Stimulated activated CD8-positive, alpha-beta memory T cell treated with anti-CD3 and anti-CD28 coated beads, Interleukin-7, amount 100 ng/mL, for 4 hours (primary cell): Measurements from ENCODE around the gene TPO.

Experiments
- DNase-seq, 2 donors: peaks; one replicate each; pipeline ENCODE4 v3.0.0-alpha.2; 2020; ENCODE audit warnings: low read depth in 2 of 2

TPO gene

GRCh38 chr2:1584051-1584531 is 170.8 kb downstream of the TPO start:
- no peak for DNase-seq

DNA sequence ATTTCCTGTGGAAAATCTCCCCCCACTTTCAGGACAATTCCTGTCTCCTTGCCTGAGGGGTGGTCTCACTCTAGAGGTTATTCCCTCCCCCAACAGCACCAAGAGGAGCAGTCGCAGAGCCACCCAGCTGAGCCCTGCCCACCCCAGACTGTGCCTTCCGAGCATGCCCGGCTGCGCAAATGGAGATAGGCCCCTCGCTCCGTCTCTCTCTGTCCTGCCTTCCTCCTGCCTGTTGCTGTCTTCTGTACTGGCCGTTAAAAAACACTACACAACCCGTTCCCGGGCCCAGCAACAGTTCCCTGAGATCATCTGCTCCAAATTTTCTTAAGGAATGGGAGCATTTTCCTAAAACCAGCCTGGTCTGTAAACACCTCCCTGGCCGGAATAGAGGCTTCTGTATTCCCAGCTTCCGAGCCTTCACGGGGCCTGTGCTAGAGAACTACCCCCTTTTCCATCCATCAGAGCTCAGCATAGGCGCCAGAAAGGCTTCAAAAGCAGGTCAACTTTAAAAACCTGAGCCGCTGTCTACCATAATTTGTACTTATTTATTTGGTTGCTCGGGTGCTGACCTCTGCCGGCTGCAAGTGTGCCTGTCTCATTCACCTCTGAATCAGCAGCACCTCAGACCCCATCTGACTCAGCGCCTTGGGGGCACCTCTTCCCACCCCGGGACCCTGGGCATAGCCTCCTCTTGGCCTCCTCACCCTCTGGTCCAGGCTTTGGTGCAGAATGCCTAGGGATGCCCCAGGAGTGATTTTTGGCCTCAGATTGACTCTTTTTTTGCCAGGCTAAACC is 171.6 kb downstream of the TPO start:
- DNase-seq: no peak

GRCh38 chr2:1585635-1586034 is 172.4 kb downstream of the TPO start:
- DNase-seq: no peak

DNA sequence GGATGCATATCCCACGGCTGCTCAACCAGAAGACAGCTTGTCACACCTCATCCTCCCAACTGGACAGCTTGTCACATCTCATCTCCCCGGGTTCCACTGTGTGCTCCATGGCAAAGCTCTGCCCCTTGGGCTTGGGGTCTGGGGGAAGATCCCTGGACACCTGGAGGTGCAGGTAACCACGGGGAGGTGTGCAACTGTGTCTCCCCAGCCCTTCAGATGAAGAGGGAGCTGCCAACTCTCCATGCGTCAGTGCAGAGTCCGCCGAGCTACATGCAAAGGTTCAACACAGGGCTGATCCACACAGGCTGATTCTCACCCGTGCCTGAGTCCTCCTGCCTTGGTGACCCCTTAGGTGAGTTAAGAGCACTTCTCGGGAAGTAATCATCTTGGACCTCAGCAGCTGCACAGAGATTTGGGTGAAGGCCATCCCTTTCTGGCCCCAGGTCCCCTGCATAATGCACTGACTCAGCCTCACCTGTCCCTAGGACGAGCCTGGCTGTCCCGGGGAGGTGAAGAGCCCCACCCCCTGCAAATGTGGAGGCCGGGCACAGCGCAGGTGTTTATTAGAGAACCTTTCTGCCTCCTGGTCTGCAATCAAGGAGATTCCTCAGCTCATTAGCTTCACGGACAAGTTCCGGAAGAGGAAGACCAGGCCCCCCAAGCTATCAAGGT is 173.1 kb downstream of the TPO start:
- no peak for DNase-seq

DNA sequence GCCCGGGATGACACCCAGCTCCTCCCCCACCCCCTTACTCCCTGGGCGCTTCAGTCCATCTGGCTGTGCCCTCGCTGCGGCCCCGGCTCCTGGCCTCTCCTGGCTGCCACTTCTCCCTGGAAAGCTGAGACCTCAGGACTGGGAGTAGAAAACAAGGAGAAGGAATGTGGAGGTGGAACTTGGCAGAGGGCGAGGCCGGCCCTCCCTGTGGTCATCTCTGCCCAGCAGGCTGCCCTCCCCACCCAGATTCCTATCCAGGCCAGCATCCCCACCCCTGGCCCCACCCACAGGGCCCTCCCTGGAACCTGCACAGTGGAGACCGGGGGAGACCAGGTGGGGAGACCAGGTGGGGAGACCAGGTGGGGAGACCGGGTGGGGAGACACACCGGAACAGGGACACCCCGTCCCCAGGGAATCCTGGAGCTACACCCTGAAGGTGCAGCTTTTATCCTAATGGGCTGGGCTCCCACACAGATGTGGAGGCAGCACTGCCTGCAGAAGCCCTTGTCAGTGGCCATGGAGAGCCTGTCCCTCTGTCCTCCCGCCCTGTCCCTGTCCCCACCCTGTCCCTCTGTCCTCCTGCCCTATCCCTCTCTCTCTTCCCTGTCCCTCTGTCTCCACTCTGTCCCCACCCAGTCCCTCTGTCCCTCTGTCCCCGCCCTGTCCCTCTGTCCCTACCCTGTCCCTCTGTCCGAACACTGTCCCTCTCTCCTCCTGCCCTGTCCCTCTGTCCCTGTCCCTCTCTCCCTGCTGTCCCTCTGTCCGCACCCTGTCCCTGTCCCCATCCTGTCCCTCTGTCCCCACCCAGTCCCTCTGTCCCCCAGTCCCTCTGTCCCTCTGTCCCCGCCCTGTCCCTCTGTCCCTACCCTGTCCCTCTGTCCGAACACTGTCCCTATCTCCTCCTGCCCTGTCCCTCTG is 173.9 kb downstream of the TPO start:
- no peak for DNase-seq

DNA sequence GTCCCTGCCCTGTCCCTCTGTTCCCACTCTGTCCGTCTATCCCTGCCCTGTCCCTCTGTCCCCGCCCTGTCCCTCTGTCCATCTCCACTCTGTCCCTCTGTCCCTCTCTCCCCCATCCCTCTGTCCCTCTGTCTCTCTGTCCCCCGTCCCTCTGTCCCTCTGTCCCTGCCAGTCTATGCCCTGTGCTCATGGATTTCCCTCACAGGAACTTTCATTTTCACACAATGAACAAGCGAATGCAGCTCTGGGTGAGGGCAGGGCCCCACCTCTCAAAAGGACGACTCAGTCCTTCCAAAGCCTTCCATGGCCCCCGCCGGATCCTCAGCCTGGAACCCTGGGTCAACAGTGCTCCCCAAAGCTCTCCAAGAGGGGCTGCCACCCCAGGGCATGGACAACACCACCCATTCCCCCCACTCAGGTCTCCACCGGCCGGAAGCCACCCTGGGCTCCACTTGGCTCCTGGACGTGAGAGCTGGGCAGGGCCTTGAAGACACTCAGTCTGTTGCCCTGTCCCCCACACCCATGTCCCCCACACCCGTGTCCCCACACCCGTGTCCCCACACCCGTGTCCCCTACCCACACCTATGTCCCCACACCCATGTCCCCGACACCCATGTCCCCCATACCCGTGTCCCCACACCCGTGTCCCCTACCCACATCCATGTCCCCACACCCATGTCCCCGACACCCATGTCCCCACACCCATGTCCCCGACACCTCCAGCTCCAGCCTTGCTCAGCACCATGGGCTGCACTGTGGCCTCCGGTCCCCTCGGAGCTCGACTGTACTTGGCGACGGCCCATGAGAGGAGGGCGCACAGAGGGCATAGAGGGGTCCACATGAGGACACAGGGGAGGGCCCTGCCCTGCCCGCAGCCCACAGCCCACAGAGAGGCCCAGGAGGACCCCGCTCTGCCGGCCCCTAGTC is 175.1 kb downstream of the TPO start:
- no peak for DNase-seq

- no peak for DNase-seq
Measured at GRCh38 chr2:1588978-1589621, 175.8 kb downstream of the TPO start.

DNA sequence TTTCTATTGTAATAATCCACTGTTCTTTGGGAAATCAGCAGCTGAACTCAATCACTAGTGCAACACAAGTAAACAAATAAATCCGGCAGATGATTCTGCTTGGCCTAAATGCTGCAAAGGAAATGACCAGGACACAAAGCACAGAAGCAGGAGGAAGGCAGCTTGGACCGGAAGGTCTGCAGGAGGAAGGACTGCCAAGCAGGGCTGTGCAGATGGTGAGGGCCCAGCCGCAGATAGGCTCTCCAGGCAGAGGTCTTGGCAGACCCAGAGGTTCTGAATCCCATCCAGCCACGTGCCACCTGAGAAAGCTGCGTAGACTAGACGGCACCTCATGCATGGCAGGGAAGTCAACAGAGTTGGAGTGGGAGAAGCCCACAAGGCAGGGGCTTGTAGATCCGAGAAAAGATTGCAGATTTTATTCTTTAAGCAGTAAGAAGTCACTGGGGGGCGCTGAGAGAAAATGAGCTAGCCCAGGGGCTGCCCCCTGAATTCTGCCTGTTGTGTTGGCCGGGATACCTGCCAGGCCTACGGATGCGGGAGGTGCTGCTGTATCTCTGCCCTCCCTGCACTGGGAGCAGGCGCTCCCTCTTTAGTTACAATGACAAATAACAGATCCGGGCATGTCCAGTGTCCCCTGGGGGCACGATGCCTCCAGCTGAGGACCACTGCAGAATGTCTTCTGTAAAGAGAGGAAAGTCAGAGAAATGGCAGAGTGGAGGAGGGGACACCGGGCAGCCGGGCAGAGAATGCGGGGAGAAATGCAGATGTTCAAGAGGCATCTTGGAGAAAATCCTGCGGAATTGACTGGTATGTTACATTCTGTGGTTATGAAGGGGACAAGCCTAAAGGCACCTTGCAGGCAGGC is 177.6 kb downstream of the TPO start:
- DNase-seq: no peak

GRCh38 chr2:1591461-1591770 is 178.2 kb downstream of the TPO start:
- DNase-seq: no peak
